Measurements from ENCODE around the gene GFER. TPM values are rescaled to one million over a fixed set of nuclear protein-coding genes. Genes with fewer than 3 reads are reported as not detected.

Gene GFER
- total RNA-seq, 1 experiment from 2014 or later, result 57.3 TPM

DNA sequence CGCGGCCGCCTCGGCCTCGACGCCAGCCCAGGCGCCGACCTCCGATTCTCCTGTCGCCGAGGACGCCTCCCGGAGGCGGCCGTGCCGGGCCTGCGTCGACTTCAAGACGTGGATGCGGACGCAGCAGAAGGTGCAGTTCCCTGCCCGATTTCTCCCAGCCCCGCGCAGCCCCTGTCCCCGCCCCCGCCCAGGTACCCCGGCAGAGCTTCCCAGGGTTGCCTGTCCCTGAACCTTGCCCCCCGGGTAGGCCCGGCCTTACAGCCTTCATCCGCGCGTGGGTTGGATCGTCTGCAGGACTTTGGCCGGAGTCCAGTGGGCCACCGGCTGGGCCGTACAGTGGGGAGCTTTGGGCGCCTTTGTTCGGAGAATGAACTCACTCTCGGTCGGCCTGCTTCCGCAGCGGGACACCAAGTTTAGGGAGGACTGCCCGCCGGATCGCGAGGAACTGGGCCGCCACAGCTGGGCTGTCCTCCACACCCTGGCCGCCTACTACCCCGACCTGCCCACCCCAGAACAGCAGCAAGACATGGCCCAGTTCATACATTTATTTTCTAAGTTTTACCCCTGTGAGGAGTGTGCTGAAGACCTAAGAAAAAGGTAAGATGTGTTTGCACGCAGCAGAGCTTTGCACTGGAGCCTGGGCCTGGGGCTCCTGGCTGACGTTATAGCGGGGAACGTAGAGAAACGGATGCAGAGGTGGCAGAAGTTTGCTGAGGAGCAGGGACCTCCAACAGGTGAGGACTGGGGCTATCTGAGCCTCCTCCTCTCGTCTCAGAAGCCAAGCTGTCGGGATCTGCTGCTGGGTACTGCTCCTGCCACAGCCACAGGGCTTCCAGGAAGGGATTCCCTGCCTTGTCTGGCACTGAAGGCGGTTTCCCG, 593 bp downstream of the GFER start:
- Histone ChIP-seq H3K4me1 (peaks cover 19% of the 10 kb centered on the region), H3K4me3 (ENCODE audit: low read depth, low read length) (peak overlapping the region; percentile 74), H3K27me3 (replicated peaks; ENCODE audit: control insufficient read depth, insufficient read depth, low read length) (no peaks in the 10 kb centered on the region), H3K36me3 (ENCODE audit: control insufficient read depth, insufficient read depth, low read length) (peaks cover 5% of the 10 kb centered on the region; the same call in 1 of the 2 replicates), H3K9me3 (no peaks in the 10 kb centered on the region)
- intact Hi-C loops (cut with micrococcal nuclease; ENCODE audit: unreplicated experiment), result no loop called here
- H3K36me3 Mint-ChIP-seq (ENCODE audit: insufficient read depth, unreplicated experiment), result peaks cover 38% of the 10 kb centered on the region
- no peaks in the 10 kb centered on the region for H3K9me3 Mint-ChIP-seq (ENCODE audit: unreplicated experiment)
- DNase-seq, result peak; percentile 61 to 78
- ChIA-PET POLR2A (interaction anchor here (0.7 to 1.7 kb wide), 3 partner anchors 13 to 171 kb away, joined by 5 to 13 read pairs (median 12); partner anchors contain the start of genes RPS2, TBL3 and TRAF7), CTCF (interaction anchor here (0.9 to 1.5 kb wide), 2 partner anchors 13 to 44 kb away, joined by 3 read pairs; partner anchors contain the start of gene TBL3)
- H3K4me1 Mint-ChIP-seq (ENCODE audit: low read depth, unreplicated experiment), result peaks cover 14% of the 10 kb centered on the region
- H3K27me3 Mint-ChIP-seq (ENCODE audit: insufficient read depth, unreplicated experiment), result no peaks in the 10 kb centered on the region
- peak overlapping the region; percentile 83 for H3K4me3 Mint-ChIP-seq (ENCODE audit: unreplicated experiment)
- TSS peak; percentile 37 for BruUV-seq (replicated peaks)
- TF ChIP-seq, protein P1, sequence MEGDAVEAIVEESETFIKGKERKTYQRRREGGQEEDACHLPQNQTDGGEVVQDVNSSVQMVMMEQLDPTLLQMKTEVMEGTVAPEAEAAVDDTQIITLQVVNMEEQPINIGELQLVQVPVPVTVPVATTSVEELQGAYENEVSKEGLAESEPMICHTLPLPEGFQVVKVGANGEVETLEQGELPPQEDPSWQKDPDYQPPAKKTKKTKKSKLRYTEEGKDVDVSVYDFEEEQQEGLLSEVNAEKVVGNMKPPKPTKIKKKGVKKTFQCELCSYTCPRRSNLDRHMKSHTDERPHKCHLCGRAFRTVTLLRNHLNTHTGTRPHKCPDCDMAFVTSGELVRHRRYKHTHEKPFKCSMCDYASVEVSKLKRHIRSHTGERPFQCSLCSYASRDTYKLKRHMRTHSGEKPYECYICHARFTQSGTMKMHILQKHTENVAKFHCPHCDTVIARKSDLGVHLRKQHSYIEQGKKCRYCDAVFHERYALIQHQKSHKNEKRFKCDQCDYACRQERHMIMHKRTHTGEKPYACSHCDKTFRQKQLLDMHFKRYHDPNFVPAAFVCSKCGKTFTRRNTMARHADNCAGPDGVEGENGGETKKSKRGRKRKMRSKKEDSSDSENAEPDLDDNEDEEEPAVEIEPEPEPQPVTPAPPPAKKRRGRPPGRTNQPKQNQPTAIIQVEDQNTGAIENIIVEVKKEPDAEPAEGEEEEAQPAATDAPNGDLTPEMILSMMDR (IDR thresholded peaks at IDR 0.05; ENCODE audit: insufficient read depth in 1 of 2, low read depth in 1 of 2, low read length in 1 of 2, severe bottlenecking in 1 of 2, unreplicated experiment in 1 of 2), result no peak
- H3K27ac Mint-ChIP-seq (ENCODE audit: unreplicated experiment), result peak overlapping the region; percentile 76

DNA sequence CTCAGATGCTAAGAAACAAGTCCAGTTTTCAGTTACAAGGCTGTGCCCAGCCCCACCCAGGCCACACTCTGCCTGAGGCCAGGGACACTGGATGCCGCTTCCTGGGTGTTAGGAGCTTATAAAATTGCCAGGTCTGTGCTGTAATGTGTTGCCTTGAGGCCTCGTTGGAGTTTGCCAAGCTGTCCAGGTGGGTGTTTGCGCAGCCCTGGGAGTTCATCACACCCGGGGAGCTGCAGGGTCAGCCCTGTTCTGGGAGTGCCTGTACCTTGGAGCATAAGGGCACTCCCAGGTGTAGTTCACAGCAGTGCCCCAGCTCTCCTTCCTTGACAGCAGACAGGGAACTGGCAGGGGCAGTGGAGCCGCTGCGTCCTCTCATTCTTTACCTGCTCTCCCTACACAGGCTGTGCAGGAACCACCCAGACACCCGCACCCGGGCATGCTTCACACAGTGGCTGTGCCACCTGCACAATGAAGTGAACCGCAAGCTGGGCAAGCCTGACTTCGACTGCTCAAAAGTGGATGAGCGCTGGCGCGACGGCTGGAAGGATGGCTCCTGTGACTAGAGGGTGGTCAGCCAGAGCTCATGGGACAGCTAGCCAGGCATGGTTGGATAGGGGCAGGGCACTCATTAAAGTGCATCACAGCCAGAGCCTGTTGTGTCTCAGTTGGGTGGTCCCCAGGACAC, 1.6 kb downstream of the GFER start:
- H3K36me3 Mint-ChIP-seq (ENCODE audit: insufficient read depth, unreplicated experiment), result peaks cover 34% of the 10 kb centered on the region
- no peaks in the 10 kb centered on the region for H3K27me3 ChIP-seq (replicated peaks; ENCODE audit: control insufficient read depth, insufficient read depth, low read length)
- peak overlapping the region; percentile 83 for H3K4me3 Mint-ChIP-seq (ENCODE audit: unreplicated experiment)
- POLR2A ChIA-PET, result no interaction called here
- TF ChIP-seq, protein P1 (IDR thresholded peaks at IDR 0.05; ENCODE audit: insufficient read depth in 1 of 2, low read depth in 1 of 2, low read length in 1 of 2, severe bottlenecking in 1 of 2, unreplicated experiment in 1 of 2), result no peak
- intact Hi-C loops (cut with micrococcal nuclease; ENCODE audit: unreplicated experiment), result no loop called here
- no peak for DNase-seq
- peak overlapping the region; percentile 74 for H3K4me3 ChIP-seq (ENCODE audit: low read depth, low read length)
- no peaks in the 10 kb centered on the region for H3K9me3 ChIP-seq
- CTCF ChIA-PET, result no interaction called here
- no TSS peak for BruUV-seq (replicated peaks)
- no peaks in the 10 kb centered on the region for H3K27me3 Mint-ChIP-seq (ENCODE audit: insufficient read depth, unreplicated experiment)
- H3K9me3 Mint-ChIP-seq (ENCODE audit: unreplicated experiment), result no peaks in the 10 kb centered on the region
- H3K27ac Mint-ChIP-seq (ENCODE audit: unreplicated experiment), result no peak overlapping the region
- H3K36me3 ChIP-seq (ENCODE audit: control insufficient read depth, insufficient read depth, low read length), result peaks cover 5% of the 10 kb centered on the region; the same call in 1 of the 2 replicates
- H3K4me1 Mint-ChIP-seq (ENCODE audit: low read depth, unreplicated experiment), result peaks cover 14% of the 10 kb centered on the region
- peaks cover 21% of the 10 kb centered on the region for H3K4me1 ChIP-seq

DNA sequence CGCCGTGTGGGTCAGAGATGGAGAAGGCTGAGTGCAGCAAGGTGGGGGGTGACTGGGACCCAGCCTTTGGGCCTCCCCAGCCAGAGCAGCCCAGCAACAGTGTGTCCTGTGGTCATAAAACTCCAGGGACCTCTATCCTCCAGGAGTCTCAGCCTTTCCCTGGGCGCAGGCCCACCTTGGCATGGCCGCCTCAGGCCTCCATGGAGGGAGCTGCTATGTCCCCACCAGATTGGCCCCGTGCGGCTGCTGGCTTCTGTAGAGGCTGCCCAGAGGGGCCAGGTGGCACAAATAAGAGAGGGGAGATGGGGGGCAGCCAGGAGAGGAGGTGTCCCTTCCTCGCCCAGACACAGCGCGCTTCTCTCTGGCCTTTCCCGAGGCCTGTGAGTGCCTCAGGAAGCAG, 3.2 kb downstream of the GFER start:
- BruUV-seq (replicated peaks), result no TSS peak
- DNase-seq, result no peak
- no peaks in the 10 kb centered on the region for H3K9me3 Mint-ChIP-seq (ENCODE audit: unreplicated experiment)
- intact Hi-C loops (cut with micrococcal nuclease; ENCODE audit: unreplicated experiment), result no loop called here
- peaks cover 23% of the 10 kb centered on the region for H3K4me1 ChIP-seq
- no peak overlapping the region for H3K4me3 ChIP-seq (ENCODE audit: low read depth, low read length)
- H3K36me3 Mint-ChIP-seq (ENCODE audit: insufficient read depth, unreplicated experiment), result peaks cover 25% of the 10 kb centered on the region
- TF ChIP-seq, protein P1 (IDR thresholded peaks at IDR 0.05; ENCODE audit: insufficient read depth in 1 of 2, low read depth in 1 of 2, low read length in 1 of 2, severe bottlenecking in 1 of 2, unreplicated experiment in 1 of 2), result no peak
- peaks cover 5% of the 10 kb centered on the region; the same call in 1 of the 2 replicates for H3K36me3 ChIP-seq (ENCODE audit: control insufficient read depth, insufficient read depth, low read length)
- no peaks in the 10 kb centered on the region for H3K9me3 ChIP-seq
- peak overlapping the region; percentile 33 for H3K4me3 Mint-ChIP-seq (ENCODE audit: unreplicated experiment)
- POLR2A ChIA-PET, result no interaction called here
- CTCF ChIA-PET, result no interaction called here
- H3K27me3 ChIP-seq (replicated peaks; ENCODE audit: control insufficient read depth, insufficient read depth, low read length), result no peaks in the 10 kb centered on the region
- no peaks in the 10 kb centered on the region for H3K27me3 Mint-ChIP-seq (ENCODE audit: insufficient read depth, unreplicated experiment)
- H3K4me1 Mint-ChIP-seq (ENCODE audit: low read depth, unreplicated experiment), result peaks cover 14% of the 10 kb centered on the region
- H3K27ac Mint-ChIP-seq (ENCODE audit: unreplicated experiment), result no peak overlapping the region

Measured in Caco-2 (cell line).